K562 (cell line): ENCODE results near the gene CEACAM18. TPM values are rescaled to one million over a fixed set of nuclear protein-coding genes. Genes with fewer than 3 reads are reported as not detected.

Experiments
- GATA2 ChIP-seq: sonication (generic); formaldehyde crosslinking; IDR thresholded peaks from 2 replicates; pipeline ENCODE4 v1.4.0; 2020; ENCODE audit warnings: mild to moderate bottlenecking, missing genetic modification reagents
- HMGN3 ChIP-seq: IDR thresholded peaks from 2 replicates; pipeline ENCODE4 v1.6.1; 2011; ENCODE audit warnings: borderline replicate concordance, low read depth, mild to moderate bottlenecking, mixed read lengths, low read length; ENCODE audit not compliant: insufficient read length; ENCODE audit errors: extremely low read depth
- HNRNPK ChIP-seq: fragments of 200-400 bp; formaldehyde crosslinking; IDR thresholded peaks from one replicate; pipeline ENCODE4 v1.6.1; 2018; ENCODE audit warnings: mild to moderate bottlenecking, low read depth, low read length; ENCODE audit not compliant: poor library complexity, severe bottlenecking
- HNRNPUL1 ChIP-seq: fragments of 200-400 bp; formaldehyde crosslinking; IDR thresholded peaks from 2 replicates; pipeline ENCODE4 v1.6.1; 2017; ENCODE audit warnings: low read length
- KLF16 ChIP-seq: IDR thresholded peaks from 2 replicates; pipeline ENCODE4 v1.6.1; 2016; ENCODE audit warnings: antibody characterized with exemption
- NR2F6 ChIP-seq: fragments of 450-650 bp; formaldehyde crosslinking; IDR thresholded peaks from 2 replicates; pipeline ENCODE4 v1.4.0; 2020; ENCODE audit warnings: mild to moderate bottlenecking
- RNF2 ChIP-seq: sonication (generic); IDR thresholded peaks from 2 replicates; pipeline ENCODE4 v1.6.1; 2016
- SIN3B ChIP-seq: fragments of 450-650 bp; IDR thresholded peaks from 2 replicates; pipeline ENCODE4 v1.6.1; 2017; ENCODE audit warnings: low read depth, mild to moderate bottlenecking, moderate library complexity
- SMAD3 ChIP-seq: fragments of 450-650 bp; formaldehyde crosslinking; conservative IDR thresholded peaks from 2 replicates; pipeline ENCODE4 v1.4.0; 2020; ENCODE audit warnings: mild to moderate bottlenecking
- TEAD1 ChIP-seq, 2 experiments: fragments of 450-650 bp in 1 of 2; sonication (generic) in 1 of 2; formaldehyde crosslinking; IDR thresholded peaks; 2 replicates each; pipeline versions ENCODE4 v1.4.0 to v1.8.0; 2020 to 2022; ENCODE audit warnings: mild to moderate bottlenecking in 2 of 2, missing genetic modification reagents in 1 of 2
- polyA plus RNA-seq, 8 experiments: library from polyadenylated mRNA; depleted of rRNA in 4 of 8; stranded (reverse) in 5 of 8; unstranded in 3 of 8; fragments of >200 nt; fragmentation: Nextera tagmentation in 2 of 8; fragmentation: Illumina TruSeq in 1 of 8; extraction: Ambion mirVana in 2 of 8; extraction: Trizol in 1 of 8; gene quantifications; 2 replicates each; pipeline versions ENCODE4 v1.2.1 to v1.2.3, GENCODE V29; 2011 to 2014; ENCODE audit warnings: inconsistent platforms in 1 of 8, missing spikeins in 1 of 8
- total RNA-seq, 7 experiments: library from RNA; depleted of rRNA in 6 of 7; stranded (reverse); fragments of >200 nt in 6 of 7; fragmentation: Illumina TruSeq in 2 of 7; extraction: Trizol in 2 of 7; gene quantifications; 2 replicates each; pipeline versions ENCODE4 v1.2.1 to v1.2.3, GENCODE V29; 2011 to 2021; ENCODE audit warnings: low replicate concordance in 1 of 7
- TF ChIP-seq, protein P1 (sequence below): fragments of 450-650 bp; conservative IDR thresholded peaks from 2 replicates; pipeline ENCODE4 v1.6.1; 2016; ENCODE audit warnings: missing genetic modification characterization, low read depth, mild to moderate bottlenecking, control low read depth, missing compliant biosample characterization
- TF ChIP-seq, protein P2 (sequence below): fragments of 250-450 bp; sonication (Bioruptor Pico); IDR thresholded peaks from 2 replicates; pipeline ENCODE4 v1.5.0; 2020; ENCODE audit warnings: mild to moderate bottlenecking, borderline replicate concordance
- TF ChIP-seq, protein P3 (sequence below): sonication (generic); formaldehyde crosslinking; IDR thresholded peaks from 2 replicates; pipeline ENCODE4 v1.9.0; 2022; ENCODE audit warnings: mild to moderate bottlenecking, missing genetic modification reagents
- TF ChIP-seq, protein P4 (sequence below): fragments of 200-800 bp; sonication (Bioruptor generic); IDR thresholded peaks from 2 replicates; pipeline ENCODE4 v1.6.1; 2016; ENCODE audit warnings: missing genetic modification characterization, missing compliant biosample characterization

CEACAM18 gene
- total and polyA plus RNA-seq, 9 of the 15 experiments (the other 6 are each of a cell fraction or from before 2014, with no cell fraction given): 0.08 to 0.24 (median 0.15) TPM; not detected in 3

DNA sequence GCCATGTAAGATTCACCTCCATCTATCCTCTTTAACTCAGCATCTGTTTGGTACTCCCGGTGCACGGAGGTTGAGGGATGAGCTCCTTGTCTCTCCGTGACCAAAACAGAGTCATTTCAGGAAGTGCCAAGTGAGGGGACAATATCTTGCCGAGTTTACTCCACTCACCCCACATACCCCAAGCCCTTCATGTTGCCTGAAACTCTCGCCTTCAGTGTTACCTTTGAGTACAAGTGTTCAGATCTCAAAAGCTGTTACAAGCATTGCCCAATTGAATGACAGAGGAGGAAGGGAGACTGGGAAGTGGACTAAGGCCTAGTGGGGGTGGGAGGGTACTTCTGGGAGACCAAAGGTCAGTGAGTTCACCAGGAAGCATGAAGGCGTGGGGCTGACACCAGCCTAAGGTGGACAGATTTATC lies 29.3 kb downstream of the CEACAM18 start (continued):
- TF ChIP-seq NR2F6: no peak
- TF ChIP-seq, protein P1, sequence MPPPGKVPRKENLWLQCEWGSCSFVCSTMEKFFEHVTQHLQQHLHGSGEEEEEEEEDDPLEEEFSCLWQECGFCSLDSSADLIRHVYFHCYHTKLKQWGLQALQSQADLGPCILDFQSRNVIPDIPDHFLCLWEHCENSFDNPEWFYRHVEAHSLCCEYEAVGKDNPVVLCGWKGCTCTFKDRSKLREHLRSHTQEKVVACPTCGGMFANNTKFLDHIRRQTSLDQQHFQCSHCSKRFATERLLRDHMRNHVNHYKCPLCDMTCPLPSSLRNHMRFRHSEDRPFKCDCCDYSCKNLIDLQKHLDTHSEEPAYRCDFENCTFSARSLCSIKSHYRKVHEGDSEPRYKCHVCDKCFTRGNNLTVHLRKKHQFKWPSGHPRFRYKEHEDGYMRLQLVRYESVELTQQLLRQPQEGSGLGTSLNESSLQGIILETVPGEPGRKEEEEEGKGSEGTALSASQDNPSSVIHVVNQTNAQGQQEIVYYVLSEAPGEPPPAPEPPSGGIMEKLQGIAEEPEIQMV: no peak
- no peak for TF ChIP-seq KLF16
- TF ChIP-seq HNRNPUL1: no peak
- no peak for TF ChIP-seq SMAD3 (CRISPR knock-in tag)
- no peak for TF ChIP-seq GATA2 (CRISPR knock-in tag)
- TF ChIP-seq HNRNPK: no peak
- TF ChIP-seq, protein P2, sequence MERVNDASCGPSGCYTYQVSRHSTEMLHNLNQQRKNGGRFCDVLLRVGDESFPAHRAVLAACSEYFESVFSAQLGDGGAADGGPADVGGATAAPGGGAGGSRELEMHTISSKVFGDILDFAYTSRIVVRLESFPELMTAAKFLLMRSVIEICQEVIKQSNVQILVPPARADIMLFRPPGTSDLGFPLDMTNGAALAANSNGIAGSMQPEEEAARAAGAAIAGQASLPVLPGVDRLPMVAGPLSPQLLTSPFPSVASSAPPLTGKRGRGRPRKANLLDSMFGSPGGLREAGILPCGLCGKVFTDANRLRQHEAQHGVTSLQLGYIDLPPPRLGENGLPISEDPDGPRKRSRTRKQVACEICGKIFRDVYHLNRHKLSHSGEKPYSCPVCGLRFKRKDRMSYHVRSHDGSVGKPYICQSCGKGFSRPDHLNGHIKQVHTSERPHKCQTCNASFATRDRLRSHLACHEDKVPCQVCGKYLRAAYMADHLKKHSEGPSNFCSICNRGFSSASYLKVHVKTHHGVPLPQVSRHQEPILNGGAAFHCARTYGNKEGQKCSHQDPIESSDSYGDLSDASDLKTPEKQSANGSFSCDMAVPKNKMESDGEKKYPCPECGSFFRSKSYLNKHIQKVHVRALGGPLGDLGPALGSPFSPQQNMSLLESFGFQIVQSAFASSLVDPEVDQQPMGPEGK (CRISPR knock-in tag): no peak
- TF ChIP-seq, protein P3, sequence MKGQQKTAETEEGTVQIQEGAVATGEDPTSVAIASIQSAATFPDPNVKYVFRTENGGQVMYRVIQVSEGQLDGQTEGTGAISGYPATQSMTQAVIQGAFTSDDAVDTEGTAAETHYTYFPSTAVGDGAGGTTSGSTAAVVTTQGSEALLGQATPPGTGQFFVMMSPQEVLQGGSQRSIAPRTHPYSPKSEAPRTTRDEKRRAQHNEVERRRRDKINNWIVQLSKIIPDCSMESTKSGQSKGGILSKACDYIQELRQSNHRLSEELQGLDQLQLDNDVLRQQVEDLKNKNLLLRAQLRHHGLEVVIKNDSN: peak; percentile 24; the same call in 1 of the 2 replicates
- TF ChIP-seq, protein P4, sequence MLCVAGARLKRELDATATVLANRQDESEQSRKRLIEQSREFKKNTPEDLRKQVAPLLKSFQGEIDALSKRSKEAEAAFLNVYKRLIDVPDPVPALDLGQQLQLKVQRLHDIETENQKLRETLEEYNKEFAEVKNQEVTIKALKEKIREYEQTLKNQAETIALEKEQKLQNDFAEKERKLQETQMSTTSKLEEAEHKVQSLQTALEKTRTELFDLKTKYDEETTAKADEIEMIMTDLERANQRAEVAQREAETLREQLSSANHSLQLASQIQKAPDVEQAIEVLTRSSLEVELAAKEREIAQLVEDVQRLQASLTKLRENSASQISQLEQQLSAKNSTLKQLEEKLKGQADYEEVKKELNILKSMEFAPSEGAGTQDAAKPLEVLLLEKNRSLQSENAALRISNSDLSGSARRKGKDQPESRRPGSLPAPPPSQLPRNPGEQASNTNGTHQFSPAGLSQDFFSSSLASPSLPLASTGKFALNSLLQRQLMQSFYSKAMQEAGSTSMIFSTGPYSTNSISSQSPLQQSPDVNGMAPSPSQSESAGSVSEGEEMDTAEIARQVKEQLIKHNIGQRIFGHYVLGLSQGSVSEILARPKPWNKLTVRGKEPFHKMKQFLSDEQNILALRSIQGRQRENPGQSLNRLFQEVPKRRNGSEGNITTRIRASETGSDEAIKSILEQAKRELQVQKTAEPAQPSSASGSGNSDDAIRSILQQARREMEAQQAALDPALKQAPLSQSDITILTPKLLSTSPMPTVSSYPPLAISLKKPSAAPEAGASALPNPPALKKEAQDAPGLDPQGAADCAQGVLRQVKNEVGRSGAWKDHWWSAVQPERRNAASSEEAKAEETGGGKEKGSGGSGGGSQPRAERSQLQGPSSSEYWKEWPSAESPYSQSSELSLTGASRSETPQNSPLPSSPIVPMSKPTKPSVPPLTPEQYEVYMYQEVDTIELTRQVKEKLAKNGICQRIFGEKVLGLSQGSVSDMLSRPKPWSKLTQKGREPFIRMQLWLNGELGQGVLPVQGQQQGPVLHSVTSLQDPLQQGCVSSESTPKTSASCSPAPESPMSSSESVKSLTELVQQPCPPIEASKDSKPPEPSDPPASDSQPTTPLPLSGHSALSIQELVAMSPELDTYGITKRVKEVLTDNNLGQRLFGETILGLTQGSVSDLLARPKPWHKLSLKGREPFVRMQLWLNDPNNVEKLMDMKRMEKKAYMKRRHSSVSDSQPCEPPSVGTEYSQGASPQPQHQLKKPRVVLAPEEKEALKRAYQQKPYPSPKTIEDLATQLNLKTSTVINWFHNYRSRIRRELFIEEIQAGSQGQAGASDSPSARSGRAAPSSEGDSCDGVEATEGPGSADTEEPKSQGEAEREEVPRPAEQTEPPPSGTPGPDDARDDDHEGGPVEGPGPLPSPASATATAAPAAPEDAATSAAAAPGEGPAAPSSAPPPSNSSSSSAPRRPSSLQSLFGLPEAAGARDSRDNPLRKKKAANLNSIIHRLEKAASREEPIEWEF: no peak
- 0 out of 4 replicates have a peak, but pooled peaks of 1 of the 2 experiments have one; percentile 26 for TF ChIP-seq TEAD1 (CRISPR knock-in tag; IDR thresholded peaks at IDR 0.05)
- TF ChIP-seq SIN3B: no peak
- no peak for TF ChIP-seq RNF2
- TF ChIP-seq HMGN3: no peak
